Left ventricle myocardium inferior (tissue), 1 donor: ENCODE results near the gene HIPK2. TPM values are rescaled to one million over a fixed set of nuclear protein-coding genes. Genes with fewer than 3 reads are reported as not detected.

ENCODE experiments used
- DNase-seq: peaks from one replicate; pipeline ENCODE4 v3.0.0-alpha.2; 2020
- H3K27ac ChIP-seq: fragments of 200-600 bp; replicated peaks from 2 replicates; pipeline ENCODE4 v1.8.0; 2021
- H3K27me3 ChIP-seq: fragments of 200-600 bp; 2 replicates; pipeline ENCODE4 v1.8.0; 2021; ENCODE audit warnings: low read depth
- H3K36me3 ChIP-seq: fragments of 200-600 bp; 2 replicates; pipeline ENCODE4 v1.8.0; 2021
- H3K4me1 ChIP-seq: fragments of 200-600 bp; 2 replicates; pipeline ENCODE4 v1.8.0; 2021
- H3K4me3 ChIP-seq: fragments of 200-600 bp; 2 replicates; pipeline ENCODE4 v1.8.0; 2021; ENCODE audit warnings: mild to moderate bottlenecking, moderate library complexity
- H3K9me3 ChIP-seq: fragments of 200-600 bp; replicated peaks from 2 replicates; pipeline ENCODE4 v1.8.0; 2021
- CTCF ChIP-seq: fragments of 200-600 bp; IDR thresholded peaks from 2 replicates; pipeline ENCODE4 v1.8.0; 2021; ENCODE audit warnings: antibody characterized with exemption, mild to moderate bottlenecking, borderline replicate concordance
- intact Hi-C: fragments of 100-400 bp; cut with micrococcal nuclease; formaldehyde crosslinking; loops from one replicate; pipeline ENCODE4 v1.11.0; 2022
- total RNA-seq: library from RNA; stranded (reverse); fragmentation: NEBNext Ultra II Directional; extraction: Animal tissue kit (Norgen Biotek cat#: 25700); gene quantifications from one replicate; pipeline ENCODE4 v1.2.1, GENCODE V29; 2021
- donor health status: DM: no; HTN: yes; CAD: no; lungs with severe emphysema.

Gene HIPK2
- total RNA-seq, 1 donor from 2014 or later = 127 TPM

GRCh38 chr7:139647814-139648390 lies 129.9 kb downstream of the HIPK2 start:
- TF ChIP-seq CTCF = no peak
- Histone ChIP-seq H3K27ac (peak overlapping the region; percentile 83), H3K9me3 (no peaks in the 10 kb centered on the region), H3K36me3 (peaks cover 6% of the 10 kb centered on the region), H3K4me1 (peaks cover 81% of the 10 kb centered on the region), H3K27me3 (no peaks in the 10 kb centered on the region), H3K4me3 (peak overlapping the region; percentile 43)
- intact Hi-C loops = loop anchor here (5.0 to 10.0 kb wide), 2 partner anchors 129 to 357 kb away; partner anchors contain the start of gene HIPK2
- DNase-seq = no peak

- Histone ChIP-seq H3K4me3 (no peak overlapping the region), H3K9me3 (no peaks in the 10 kb centered on the region), H3K27me3 (no peaks in the 10 kb centered on the region), H3K4me1 (peaks cover 73% of the 10 kb centered on the region), H3K36me3 (peaks cover 14% of the 10 kb centered on the region), H3K27ac (peak overlapping the region; percentile 83)
- no peak for TF ChIP-seq CTCF
- no peak for DNase-seq
- intact Hi-C loops = loop anchor here (5.0 to 10.0 kb wide), 2 partner anchors 130 to 358 kb away; partner anchors contain the start of gene HIPK2
Observed at GRCh38 chr7:139647085-139647484, 130.7 kb downstream of the HIPK2 start.

GRCh38 chr7:139646566-139646965 lies 131.2 kb downstream of the HIPK2 start:
- peaks cover 68% of the 10 kb centered on the region for H3K4me1 ChIP-seq
- no peak for TF ChIP-seq CTCF
- H3K9me3 ChIP-seq = no peaks in the 10 kb centered on the region
- peak overlapping the region; percentile 83 for H3K27ac ChIP-seq
- H3K4me3 ChIP-seq = no peak overlapping the region
- H3K27me3 ChIP-seq = no peaks in the 10 kb centered on the region
- no peak for DNase-seq
- intact Hi-C loops = loop anchor here (5.0 to 10.0 kb wide), 2 partner anchors 131 to 358 kb away; partner anchors contain the start of gene HIPK2
- peaks cover 16% of the 10 kb centered on the region for H3K36me3 ChIP-seq

- TF ChIP-seq CTCF = peak; percentile 94
- Histone ChIP-seq H3K36me3 (peaks cover 16% of the 10 kb centered on the region), H3K9me3 (no peaks in the 10 kb centered on the region), H3K4me3 (no peak overlapping the region), H3K27ac (peak overlapping the region; percentile 83), H3K4me1 (peaks cover 61% of the 10 kb centered on the region), H3K27me3 (no peaks in the 10 kb centered on the region)
- intact Hi-C loops = loop anchor here (5.0 to 10.0 kb wide), 2 partner anchors 131 to 359 kb away; partner anchors contain the start of gene HIPK2
- DNase-seq = peak; percentile 78
Observed at GRCh38 chr7:139645572-139646523, 131.9 kb downstream of the HIPK2 start.

- DNase-seq = no peak
- Histone ChIP-seq H3K9me3 (no peaks in the 10 kb centered on the region), H3K4me1 (peaks cover 55% of the 10 kb centered on the region), H3K4me3 (no peak overlapping the region), H3K36me3 (peaks cover 16% of the 10 kb centered on the region), H3K27me3 (no peaks in the 10 kb centered on the region), H3K27ac (no peak overlapping the region)
- intact Hi-C loops = loop anchor here (10.0 kb wide), 1 partner anchor 361 kb away; no protein-coding TSS in a partner anchor
- TF ChIP-seq CTCF = no peak
Observed at GRCh38 chr7:139643951-139644585, 133.7 kb downstream of the HIPK2 start.
